Activated CD4-positive, alpha-beta T cell treated with anti-CD3 and anti-CD28 coated beads, Interleukin-2, amount 50 U/mL, for 24 hours (primary cell): Measurements from ENCODE around the gene ANO2.
"Not testable (repeated sequence)": the region's sequence is repeated elsewhere in the genome, so short reads cannot be mapped to it uniquely, and the experiment has no call there.

Experiments
- DNase-seq, 2 donors: peaks; one replicate each; pipeline ENCODE4 v3.0.0-alpha.2; 2020; ENCODE audit warnings: low read depth in 1 of 2, low spot score in 1 of 2

The ANO2 gene

GRCh38 chr12:5830111-5830510 lies 114.9 kb downstream of the ANO2 start:
- DNase-seq: no peak

GRCh38 chr12:5827591-5827990 lies 117.5 kb downstream of the ANO2 start:
- DNase-seq: no peak

GRCh38 chr12:5825761-5826160 lies 119.3 kb downstream of the ANO2 start:
- not testable (repeated sequence) for DNase-seq

GRCh38 chr12:5818877-5819276 lies 126.2 kb downstream of the ANO2 start:
- DNase-seq: not testable (repeated sequence)

GRCh38 chr12:5817246-5817645 lies 127.8 kb downstream of the ANO2 start:
- no peak for DNase-seq

GRCh38 chr12:5809586-5809985 lies 135.5 kb downstream of the ANO2 start:
- DNase-seq: no peak

- DNase-seq: no peak
These were observed 136.1 kb downstream of the ANO2 start for GRCh38 chr12:5808981-5809380.

GRCh38 chr12:5807514-5808219 lies 137.4 kb downstream of the ANO2 start:
- no peak for DNase-seq

GRCh38 chr12:5807090-5807414 lies 138.0 kb downstream of the ANO2 start:
- no peak for DNase-seq

- DNase-seq: no peak
These were observed 138.5 kb downstream of the ANO2 start for GRCh38 chr12:5806371-5807089.

GRCh38 chr12:5803532-5803931 lies 141.5 kb downstream of the ANO2 start:
- no peak for DNase-seq

GRCh38 chr12:5798242-5799015 lies 146.6 kb downstream of the ANO2 start:
- DNase-seq: no peak

- DNase-seq: no peak
These were observed 147.4 kb downstream of the ANO2 start for GRCh38 chr12:5797661-5798060.

- no peak for DNase-seq
These were observed 148.2 kb downstream of the ANO2 start for GRCh38 chr12:5796959-5797225.

GRCh38 chr12:5796171-5796958 lies 148.7 kb downstream of the ANO2 start:
- no peak for DNase-seq

- DNase-seq: no peak
These were observed 150.9 kb downstream of the ANO2 start for GRCh38 chr12:5794156-5794555.

GRCh38 chr12:5792343-5792742 lies 152.7 kb downstream of the ANO2 start:
- DNase-seq: no peak

- DNase-seq: no peak
These were observed 155.5 kb downstream of the ANO2 start for GRCh38 chr12:5789469-5789968.

GRCh38 chr12:5787828-5788227 lies 157.2 kb downstream of the ANO2 start:
- no peak for DNase-seq

GRCh38 chr12:5785601-5786000 lies 159.5 kb downstream of the ANO2 start:
- DNase-seq: no peak

GRCh38 chr12:5784462-5785130 lies 160.5 kb downstream of the ANO2 start:
- no peak for DNase-seq
